ENCODE data around the gene S100A13.

- no peak for TF ChIP-seq CTCF (IDR thresholded peaks at IDR 0.05)
- no peak for TF ChIP-seq POLR2A (IDR thresholded peaks at IDR 0.05)
Observed at GRCh38 chr1:153573351-153573750, 54.0 kb downstream of the S100A13 start.

Data from thyroid gland (tissue), 4 donors.